KOPT-K1 (cell line): ENCODE results near the gene IDH3A.
A peak's percentile ranks its signal among the peaks of the same experiment; 100 is the strongest.
"Not testable (repeated sequence)": the region's sequence is repeated elsewhere in the genome, so short reads cannot be mapped to it uniquely, and the experiment has no call there.

Source experiments
- H3K27ac ChIP-seq: fragments of 200-600 bp; sonication (generic); 2 replicates; pipeline ENCODE4 v1.5.1; 2016; ENCODE audit warnings: antibody characterized with exemption, mild to moderate bottlenecking, low read depth, low read length; ENCODE audit not compliant: poor library complexity, severe bottlenecking
- H3K36me3 ChIP-seq: fragments of 200-600 bp; sonication (generic); 2 replicates; pipeline ENCODE4 v1.5.1; 2017; ENCODE audit warnings: antibody characterized with exemption, mild to moderate bottlenecking, low read length, moderate library complexity; ENCODE audit not compliant: insufficient read depth
- H3K9me3 ChIP-seq: fragments of 200-600 bp; sonication (generic); 2 replicates; pipeline ENCODE4 v1.5.1; 2017; ENCODE audit warnings: antibody characterized with exemption, low read length, mild to moderate bottlenecking; ENCODE audit not compliant: insufficient read depth, poor library complexity, severe bottlenecking

IDH3A gene

DNA sequence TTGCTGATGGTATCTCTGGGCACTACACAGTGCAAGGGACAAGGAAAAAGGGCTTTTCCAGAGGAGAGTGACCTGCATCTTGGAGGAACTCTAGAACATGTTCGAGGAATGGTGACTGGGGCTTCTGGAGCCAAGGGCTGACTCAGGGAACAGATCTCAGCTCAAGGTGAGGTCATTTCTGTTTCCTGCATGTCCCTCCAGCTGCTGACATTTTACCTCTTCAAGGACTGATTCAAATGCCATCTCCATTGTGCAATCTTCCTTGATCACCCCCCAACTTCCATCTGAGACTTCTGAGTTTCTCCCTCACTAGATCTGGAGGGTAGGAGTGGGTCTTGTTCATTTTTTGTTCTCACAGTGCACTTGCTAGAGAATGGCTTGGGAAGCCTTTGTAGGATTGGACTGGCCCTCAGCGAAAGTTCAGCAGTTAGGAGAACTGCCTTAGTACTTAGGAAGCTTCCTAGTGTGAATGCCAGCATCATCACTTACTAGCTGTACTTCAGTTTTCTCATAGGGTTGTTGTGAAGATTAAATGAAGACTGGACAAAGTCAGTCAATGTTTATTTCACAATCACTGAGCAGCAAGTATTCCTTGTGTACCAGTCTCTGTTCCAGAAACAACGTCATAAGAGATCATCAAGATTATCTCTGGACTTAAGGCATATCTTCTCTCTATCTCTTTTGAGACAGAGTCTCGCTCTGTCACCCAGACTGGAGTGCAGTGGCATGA, 2.6 kb upstream of the IDH3A start:
- no peaks in the 10 kb centered on the region for H3K36me3 ChIP-seq
- H3K9me3 ChIP-seq: no peaks in the 10 kb centered on the region
- no peak overlapping the region for H3K27ac ChIP-seq

DNA sequence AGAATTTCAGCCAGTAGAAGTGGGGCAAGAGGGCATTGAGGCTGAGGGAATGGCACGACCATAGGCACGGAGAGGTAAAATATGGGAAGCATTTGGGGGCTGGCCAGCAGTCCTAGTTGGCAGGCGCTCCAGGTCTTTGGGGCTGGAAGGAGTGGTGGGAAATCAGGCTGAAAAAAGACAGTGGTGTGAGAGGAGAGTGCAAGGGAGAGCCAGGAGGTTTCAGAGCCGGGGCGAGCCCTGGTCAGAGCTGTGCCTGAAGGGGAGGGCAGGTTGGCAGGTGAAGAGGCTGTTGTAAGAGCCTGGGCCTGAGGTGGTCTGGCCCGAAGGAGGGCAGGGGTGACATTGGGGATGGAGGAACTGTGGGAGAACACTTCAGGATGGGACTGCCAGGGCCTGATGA, 1.6 kb upstream of the IDH3A start:
- no peaks in the 10 kb centered on the region for H3K9me3 ChIP-seq
- no peak overlapping the region for H3K27ac ChIP-seq
- H3K36me3 ChIP-seq: no peaks in the 10 kb centered on the region

DNA sequence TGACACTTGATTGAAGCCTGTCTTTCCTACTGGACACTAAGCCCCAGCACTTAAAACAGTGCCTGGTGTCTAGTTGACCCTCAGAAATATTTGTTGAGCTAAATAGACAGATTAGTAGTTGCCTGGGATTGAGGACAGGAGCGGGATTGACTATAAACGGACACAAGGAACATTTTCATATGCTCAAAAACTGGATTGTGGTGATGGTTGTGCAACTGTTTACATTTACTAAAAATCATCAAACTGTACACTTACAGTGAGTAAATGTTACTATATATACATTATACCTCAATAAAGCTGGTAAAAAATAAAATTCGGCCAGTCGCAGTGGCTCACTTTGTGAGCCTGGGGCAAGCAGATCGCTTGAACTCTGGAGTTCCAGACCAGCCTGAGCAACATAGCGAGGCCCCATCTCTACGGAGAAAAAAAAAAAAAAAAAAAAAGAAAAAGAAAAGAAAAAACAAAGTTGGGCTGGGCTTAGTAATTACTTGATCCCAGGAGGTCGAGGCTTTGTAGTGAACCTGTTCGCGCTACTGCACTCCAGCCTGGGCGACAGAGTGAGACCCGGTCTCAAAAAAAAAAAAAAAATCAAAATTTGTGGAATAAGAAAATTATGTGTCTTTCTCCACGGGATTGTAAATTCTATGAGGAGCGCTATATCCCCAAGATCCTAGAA, 632 bp upstream of the IDH3A start:
- peak overlapping the region; percentile 62 for H3K27ac ChIP-seq
- no peaks in the 10 kb centered on the region for H3K9me3 ChIP-seq
- H3K36me3 ChIP-seq: peaks cover 4% of the 10 kb centered on the region; the same call in 1 of the 2 replicates

DNA sequence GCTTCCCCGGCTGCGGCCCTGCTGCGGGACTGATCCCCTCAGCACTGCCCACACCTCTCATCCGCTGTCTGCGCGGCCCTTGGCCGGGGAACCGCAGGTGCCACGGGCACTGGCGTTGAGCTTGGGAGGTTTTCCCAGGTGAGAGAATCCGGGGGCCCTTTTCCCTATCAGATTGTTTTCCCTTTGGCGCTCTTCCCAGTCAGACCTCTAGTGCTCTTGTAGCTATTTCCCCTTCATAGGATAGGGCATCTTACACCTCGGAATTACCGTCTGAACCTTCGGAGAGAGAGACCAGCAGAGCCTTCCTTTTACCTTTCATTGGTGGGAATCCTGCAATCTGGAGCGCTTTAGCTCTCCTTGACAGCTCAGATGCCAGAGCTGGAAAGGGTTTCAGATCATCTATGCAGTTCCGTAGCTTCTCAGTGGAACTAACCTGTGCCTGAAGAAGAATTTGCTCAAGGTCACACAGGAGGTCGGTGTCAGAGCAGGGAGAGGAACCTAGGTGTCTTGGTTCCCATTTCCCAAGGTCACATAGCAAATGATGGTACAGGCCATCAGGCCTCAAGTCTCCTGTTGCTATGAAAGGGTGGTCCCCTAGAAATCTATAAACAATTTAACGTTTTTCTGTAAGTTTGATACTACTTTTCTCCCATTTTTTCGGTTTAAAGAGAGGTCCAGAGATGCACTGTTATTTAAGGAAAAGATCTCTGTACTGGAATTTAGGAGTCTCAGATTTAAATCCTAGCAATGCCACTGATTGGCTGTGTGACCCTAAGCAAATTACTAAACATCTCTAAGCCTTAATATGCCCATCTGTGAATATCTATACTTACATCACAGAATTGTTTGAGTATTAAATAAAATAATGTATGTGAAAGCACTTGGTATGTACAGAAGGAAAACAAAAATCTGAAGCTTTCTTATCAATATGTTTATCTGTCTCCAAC, 916 bp downstream of the IDH3A start:
- Histone ChIP-seq H3K36me3 (peaks cover 10% of the 10 kb centered on the region; the same call in 1 of the 2 replicates), H3K9me3 (no peaks in the 10 kb centered on the region), H3K27ac (peak overlapping the region; percentile 69)

DNA sequence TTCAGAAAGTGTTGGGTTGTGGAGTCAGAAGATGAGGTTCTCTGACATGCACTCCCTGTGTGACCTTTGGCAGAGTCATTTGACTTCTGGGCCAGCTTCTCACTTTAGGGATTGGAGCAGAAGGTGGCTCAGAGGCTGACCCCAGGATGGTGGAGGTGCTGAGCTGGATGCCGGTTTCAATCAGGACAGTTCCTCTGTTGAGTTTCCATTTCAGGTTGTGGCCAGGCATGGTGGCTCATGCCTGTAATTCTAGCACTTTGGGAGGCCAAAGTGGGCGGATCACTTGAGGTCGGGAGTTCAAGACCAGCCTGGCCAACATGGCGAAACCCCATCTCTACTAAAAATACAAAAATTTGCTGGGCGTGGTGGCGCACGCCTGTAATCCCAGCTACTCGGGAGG, 1.9 kb downstream of the IDH3A start:
- not testable (repeated sequence) for H3K9me3 ChIP-seq, H3K27ac ChIP-seq
- H3K36me3 ChIP-seq: peaks cover 20% of the 10 kb centered on the region

DNA sequence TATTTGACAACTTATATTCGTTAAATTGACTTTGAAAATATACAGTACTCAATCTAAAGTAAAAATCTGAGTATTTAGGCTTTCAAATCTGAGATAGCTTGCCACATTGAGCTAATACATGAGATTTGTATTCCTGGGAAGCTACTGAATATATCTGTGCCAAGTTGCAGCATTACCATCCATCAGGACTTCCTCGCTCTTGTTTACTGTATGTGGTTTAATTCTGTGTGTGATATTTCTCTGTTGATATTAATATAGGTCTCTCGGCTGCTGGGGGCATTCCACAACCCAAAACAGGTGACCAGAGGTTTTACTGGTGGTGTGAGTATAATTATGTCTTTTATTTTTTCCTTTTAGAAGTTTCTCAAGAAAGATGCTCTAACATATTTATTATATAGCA, 5.8 kb downstream of the IDH3A start:
- no peak overlapping the region for H3K27ac ChIP-seq
- peaks cover 54% of the 10 kb centered on the region for H3K36me3 ChIP-seq
- H3K9me3 ChIP-seq: no peaks in the 10 kb centered on the region

DNA sequence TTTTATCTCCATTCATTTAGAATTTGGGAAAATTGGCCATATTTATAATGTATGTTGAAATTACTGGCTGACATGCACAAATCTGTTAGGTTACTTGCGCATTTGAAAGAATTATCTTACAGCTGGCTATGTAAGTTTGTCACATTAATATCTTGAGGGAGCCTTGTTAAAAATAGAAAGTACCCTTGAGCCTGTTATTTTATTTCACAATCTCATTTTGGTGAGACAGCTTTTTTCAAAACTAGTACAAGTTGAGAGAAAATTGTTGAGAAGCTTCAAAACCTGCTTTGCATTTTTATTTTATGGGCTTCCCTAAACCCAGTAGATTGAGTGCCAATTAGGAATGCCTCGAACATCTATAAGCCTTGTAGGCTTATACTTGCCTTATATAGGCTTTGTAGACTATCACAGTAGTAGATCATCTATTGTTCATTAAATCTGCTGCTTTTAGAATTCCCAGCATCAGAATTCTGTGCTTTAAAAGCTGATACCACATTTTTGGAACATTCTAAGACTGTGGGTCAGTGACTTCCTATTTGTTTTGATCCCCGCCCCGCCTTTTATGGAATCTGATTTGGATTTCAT, 6.3 kb downstream of the IDH3A start:
- H3K36me3 ChIP-seq: peaks cover 57% of the 10 kb centered on the region
- H3K9me3 ChIP-seq: no peaks in the 10 kb centered on the region
- H3K27ac ChIP-seq: no peak overlapping the region

DNA sequence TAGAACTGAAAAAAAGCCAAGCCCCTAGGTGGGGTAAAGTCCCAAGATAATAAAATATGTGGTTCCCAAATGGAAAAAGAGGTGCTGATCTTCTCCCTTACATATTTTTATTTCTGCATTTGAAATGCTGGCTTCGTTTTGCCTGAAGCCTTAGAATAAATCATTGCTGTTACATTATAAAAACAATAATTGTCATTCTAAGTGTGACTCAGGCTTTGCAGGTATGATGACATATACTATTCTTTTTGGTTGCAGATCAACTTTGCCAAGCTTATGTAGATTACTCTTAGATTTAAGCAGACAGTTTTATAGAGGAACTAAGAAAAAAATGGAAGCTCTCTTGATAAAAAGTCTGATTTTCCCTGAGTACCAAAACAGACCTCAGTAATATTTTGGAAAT, 7.5 kb downstream of the IDH3A start:
- Histone ChIP-seq H3K27ac (no peak overlapping the region), H3K36me3 (peaks cover 69% of the 10 kb centered on the region), H3K9me3 (no peaks in the 10 kb centered on the region)

DNA sequence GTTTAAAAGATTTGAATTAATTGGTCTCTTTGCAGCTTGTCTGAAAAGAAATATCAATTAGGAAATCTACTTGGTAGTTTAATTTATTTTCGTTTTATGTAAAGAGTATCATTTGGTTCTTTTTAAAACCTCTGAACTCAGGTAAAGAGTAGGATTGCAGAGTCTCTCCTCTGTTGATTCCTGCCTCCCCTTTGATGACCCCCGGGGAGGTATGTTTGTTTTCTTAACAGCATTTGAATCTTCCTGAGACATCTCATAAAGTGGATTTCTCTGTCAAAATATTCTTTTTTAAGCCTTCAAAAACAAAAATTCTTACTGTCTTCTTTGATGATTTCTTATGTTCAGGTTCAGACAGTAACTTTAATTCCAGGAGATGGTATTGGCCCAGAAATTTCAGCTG, 8.0 kb downstream of the IDH3A start:
- Histone ChIP-seq H3K9me3 (no peaks in the 10 kb centered on the region), H3K27ac (no peak overlapping the region), H3K36me3 (peaks cover 74% of the 10 kb centered on the region)

DNA sequence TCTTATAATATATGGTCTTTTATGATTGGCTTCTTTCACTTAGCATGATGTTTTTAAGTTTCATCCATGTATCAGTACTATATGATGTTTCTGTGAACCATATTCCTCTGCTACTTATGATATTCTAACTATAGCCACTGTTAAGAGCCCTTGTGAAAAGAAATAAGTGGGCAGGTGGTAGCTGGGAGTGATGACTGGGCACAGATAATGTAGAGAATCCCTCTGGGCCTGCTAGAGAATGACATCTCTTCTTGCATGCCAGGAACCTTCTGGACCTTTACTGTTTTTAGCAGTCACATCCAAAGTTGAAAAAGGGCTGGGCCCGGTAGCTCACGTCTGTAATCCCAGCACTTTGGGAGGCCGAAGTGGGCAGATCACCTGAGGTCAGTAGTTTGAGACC, 10.2 kb downstream of the IDH3A start:
- peaks cover 91% of the 10 kb centered on the region for H3K36me3 ChIP-seq
- H3K9me3 ChIP-seq: no peaks in the 10 kb centered on the region
- H3K27ac ChIP-seq: no peak overlapping the region

DNA sequence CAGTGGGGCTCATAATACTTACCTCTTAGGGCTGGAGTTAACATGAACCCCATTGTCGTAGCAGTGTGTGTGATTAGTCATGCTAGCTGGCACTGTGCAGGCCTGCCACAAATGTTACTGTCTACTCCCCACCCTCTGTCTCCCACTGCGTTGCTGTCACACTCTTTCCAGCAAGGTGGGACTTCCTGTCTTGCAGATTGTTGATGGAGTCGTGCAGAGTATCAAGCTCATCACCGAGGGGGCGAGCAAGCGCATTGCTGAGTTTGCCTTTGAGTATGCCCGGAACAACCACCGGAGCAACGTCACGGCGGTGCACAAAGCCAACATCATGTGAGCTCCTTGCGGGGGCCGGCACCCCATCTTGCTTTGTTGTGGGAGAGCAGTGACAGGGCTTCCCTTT, 12.9 kb downstream of the IDH3A start:
- peak overlapping the region; percentile 62 for H3K27ac ChIP-seq
- no peaks in the 10 kb centered on the region for H3K9me3 ChIP-seq
- H3K36me3 ChIP-seq: peaks cover 91% of the 10 kb centered on the region

DNA sequence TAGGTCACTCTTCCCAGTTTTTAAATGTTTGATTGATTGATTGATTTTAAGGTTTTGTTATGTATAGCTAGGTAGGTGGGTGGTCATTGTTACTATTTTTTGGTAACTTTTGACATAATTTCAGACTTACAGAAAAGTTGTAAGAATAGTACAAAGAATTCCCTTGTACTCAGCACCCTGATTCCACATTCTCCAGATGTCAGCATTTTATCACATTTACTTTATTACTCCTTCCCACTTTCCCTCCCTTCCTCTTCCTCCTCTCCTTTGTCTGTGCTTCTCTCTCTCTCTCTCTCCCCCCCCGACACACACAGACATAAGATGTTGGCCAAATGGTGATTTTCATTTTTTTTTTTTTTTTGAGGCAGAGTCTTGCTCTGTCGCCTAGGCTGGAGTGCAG, 14.8 kb downstream of the IDH3A start:
- Histone ChIP-seq H3K27ac (no peak overlapping the region), H3K36me3 (peaks cover 83% of the 10 kb centered on the region), H3K9me3 (no peaks in the 10 kb centered on the region)

DNA sequence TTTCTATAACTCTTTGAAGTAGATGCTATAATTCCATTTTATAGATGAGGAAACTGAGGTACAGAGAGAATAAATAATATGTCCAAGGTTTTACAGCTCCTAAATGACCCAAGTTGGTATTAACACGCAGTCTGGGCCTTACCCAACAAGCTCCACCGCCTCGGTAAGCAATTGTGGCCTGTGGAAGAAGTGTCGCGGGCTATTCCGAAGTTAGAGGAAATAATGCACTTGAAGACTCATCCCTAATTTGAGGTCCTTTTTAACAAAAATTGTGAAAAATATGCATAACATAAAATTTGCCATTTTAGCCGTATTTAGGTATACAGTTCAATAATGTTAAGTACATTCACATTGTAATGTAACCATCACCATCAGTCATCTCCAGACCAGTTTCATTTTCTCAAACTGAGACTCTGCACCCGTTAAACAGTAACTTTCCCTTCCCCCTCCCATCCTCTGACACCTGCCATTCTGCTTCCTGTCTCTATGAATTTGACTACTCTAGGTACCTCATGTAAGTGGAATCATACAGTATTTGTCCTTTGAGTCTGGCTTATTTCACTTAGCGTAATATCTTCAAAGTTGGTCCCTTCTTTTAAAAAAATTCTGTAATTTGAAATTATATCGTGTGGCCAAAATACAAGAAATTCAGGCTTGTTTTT, 18.2 kb downstream of the IDH3A start:
- Histone ChIP-seq H3K36me3 (peaks cover 86% of the 10 kb centered on the region), H3K27ac (peak overlapping the region; percentile 83), H3K9me3 (peaks cover 4% of the 10 kb centered on the region)

DNA sequence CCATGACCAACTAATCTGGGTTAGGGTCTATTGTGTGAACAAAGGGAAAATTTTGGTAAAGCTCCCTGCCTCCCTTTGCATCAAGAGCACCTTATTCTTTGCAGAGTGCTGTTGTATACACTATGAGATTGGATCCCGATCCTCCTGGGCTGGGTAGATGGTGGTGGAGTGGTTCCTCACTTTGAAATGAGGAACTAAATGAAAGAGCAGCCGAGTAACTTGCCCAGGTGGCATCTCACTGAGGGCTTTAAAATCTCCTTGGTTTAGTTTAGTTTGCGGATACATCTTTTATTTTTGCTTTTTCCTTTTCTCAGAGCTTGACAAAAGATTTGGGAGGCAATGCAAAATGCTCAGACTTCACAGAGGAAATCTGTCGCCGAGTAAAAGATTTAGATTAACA, 19.4 kb downstream of the IDH3A start:
- peaks cover 79% of the 10 kb centered on the region for H3K36me3 ChIP-seq

More for the DNA sequence above, 19.4 kb downstream of the IDH3A start:
- peaks cover 4% of the 10 kb centered on the region for H3K9me3 ChIP-seq
- H3K27ac ChIP-seq: peak overlapping the region; percentile 83
